D721Med (cell line): ENCODE data around the gene ST14.

ENCODE experiments used
- DNase-seq: peaks from one replicate; pipeline ENCODE4 v3.0.0; 2011; ENCODE audit warnings: low spot score; ENCODE audit not compliant: insufficient read length
- FAIRE-seq: peaks from 2 replicates; lab custom pipeline; 2011; peaks lifted over from hg19 to GRCh38; lab: Jason Lieb, UNC
- TF ChIP-seq, protein P1 (sequence below): IDR thresholded peaks from 2 replicates; pipeline ENCODE4 v1.5.1; 2012; ENCODE audit warnings: mild to moderate bottlenecking, control low read depth; ENCODE audit not compliant: insufficient read depth; ENCODE audit errors: missing control alignments

The ST14 gene

DNA sequence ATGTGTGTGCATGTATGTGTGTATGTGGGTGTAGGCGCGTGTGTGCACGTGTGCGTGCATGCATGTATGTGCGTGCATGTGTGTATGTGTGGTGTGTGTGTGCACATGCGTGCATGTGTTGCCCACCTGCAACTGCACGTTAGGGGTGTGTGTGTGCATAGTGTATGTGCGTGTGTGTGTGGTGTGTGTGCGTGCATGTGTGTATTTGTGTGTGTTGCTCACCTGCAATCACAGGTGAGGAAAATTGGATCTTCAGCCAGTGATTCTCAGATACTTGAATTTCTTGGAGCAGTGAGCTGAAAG lies 54.3 kb downstream of the ST14 start:
- TF ChIP-seq, protein P1, sequence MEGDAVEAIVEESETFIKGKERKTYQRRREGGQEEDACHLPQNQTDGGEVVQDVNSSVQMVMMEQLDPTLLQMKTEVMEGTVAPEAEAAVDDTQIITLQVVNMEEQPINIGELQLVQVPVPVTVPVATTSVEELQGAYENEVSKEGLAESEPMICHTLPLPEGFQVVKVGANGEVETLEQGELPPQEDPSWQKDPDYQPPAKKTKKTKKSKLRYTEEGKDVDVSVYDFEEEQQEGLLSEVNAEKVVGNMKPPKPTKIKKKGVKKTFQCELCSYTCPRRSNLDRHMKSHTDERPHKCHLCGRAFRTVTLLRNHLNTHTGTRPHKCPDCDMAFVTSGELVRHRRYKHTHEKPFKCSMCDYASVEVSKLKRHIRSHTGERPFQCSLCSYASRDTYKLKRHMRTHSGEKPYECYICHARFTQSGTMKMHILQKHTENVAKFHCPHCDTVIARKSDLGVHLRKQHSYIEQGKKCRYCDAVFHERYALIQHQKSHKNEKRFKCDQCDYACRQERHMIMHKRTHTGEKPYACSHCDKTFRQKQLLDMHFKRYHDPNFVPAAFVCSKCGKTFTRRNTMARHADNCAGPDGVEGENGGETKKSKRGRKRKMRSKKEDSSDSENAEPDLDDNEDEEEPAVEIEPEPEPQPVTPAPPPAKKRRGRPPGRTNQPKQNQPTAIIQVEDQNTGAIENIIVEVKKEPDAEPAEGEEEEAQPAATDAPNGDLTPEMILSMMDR: no peak
- FAIRE-seq: no peak
- no peak for DNase-seq

DNA sequence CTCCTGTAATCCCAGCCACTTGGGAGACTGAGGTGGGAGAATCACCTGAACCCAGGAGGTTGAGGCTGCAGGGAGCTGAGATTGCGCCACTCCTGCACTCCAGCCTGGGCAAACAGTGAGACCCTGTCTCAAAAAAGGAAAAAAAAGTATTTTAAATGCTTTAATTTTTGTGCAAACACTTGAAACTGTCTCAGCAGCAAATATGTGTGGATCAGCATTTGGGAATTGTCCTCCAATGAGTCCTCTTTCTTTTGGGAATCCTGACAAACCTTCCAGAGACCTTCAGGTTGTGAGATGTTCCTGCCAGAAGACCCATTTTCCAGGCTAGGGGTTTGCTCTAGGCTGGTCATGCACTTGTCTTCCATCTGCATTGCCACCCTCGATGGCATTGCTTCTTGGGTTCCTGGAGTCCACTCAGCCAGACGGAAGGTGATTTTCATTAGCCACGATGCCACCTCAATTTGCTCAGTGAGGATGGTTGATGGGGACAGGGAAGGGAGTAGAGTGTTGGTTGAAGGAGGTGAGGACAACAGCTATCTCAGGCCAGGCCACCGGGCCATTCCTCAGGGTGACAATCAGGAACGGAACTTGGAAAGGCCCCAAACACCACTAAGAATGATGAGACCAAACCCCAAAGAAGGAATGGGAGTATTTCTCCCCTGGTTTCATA lies 55.4 kb downstream of the ST14 start:
- FAIRE-seq (no peak), DNase-seq (no peak)
- TF ChIP-seq, protein P1: no peak

DNA sequence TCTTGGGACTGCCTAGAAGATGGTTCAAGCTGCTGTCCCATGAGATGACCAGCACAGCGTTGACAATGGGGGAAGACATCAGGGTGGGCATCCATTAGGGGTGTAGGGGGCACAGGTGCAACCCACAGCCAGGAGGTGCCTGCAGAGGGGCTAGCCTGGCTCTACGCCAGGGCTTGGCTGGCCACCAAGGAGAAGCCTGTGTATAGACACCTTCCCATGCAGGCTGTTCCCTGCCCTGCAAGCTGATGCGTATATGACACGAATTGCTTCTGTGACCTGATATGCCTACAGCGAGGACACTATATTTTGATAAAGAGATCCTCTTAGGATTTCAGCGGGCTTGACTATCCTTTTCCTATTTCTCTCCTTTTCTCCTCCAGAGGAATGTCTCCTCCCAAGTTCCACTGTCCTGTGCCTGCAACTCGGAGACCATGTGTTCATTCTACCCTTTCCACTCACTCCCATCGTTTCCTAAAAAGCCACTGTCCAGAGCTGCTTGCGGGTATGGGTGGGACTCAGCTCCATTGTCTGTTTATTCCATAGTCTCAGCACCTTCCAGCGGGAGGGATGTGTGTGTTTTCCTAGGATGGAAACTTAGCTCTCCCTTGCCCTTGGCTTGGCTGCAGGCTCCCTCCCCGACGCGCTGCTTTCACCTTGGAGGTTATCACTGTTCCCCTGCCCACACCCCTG lies 56.1 kb downstream of the ST14 start:
- TF ChIP-seq, protein P1: no peak
- DNase-seq (no peak), FAIRE-seq (no peak)

DNA sequence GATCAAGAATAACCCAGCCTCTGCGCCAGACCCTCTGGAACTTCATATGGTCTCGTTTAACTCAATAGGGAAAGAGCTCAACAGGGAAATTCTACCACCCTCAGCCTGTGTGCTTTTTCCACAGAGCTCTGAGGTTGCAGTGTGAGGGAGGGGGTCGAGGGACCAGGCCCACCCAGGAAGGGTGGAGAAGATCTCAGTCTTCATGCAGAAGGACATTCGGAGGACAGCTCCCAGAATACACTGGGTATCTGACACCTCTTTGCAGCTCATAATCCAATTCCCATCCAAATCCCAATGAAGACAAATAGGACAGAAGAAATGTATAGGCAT lies 56.6 kb downstream of the ST14 start:
- no peak for DNase-seq
- FAIRE-seq: no peak
- TF ChIP-seq, protein P1: no peak

- DNase-seq (no peak), FAIRE-seq (no peak)
- TF ChIP-seq, protein P1: no peak
These were observed 57.1 kb downstream of the ST14 start for GRCh38 chr11:130216591-130217132.

GRCh38 chr11:130217133-130218031 lies 57.8 kb downstream of the ST14 start:
- no peak for DNase-seq
- TF ChIP-seq, protein P1: no peak
- no peak for FAIRE-seq
